Aorta (tissue), 5 donors: Measurements from ENCODE around the gene WDPCP. TPM values are rescaled to one million over a fixed set of nuclear protein-coding genes. Genes with fewer than 3 reads are reported as not detected.

Experiments
- ATAC-seq: fragments of 200-7000 bp; cut with Tn5 transposase; one replicate; pipeline ENCODE4 v1.9.1; 2022; ENCODE audit warnings: moderate library complexity; ENCODE audit not compliant: low FRiP score
- DNase-seq, 2 donors: peaks; one replicate each; pipeline ENCODE4 v3.0.0-alpha.2; 2020
- H3K27ac ChIP-seq, 2 donors: one replicate each; pipeline ENCODE4 v1.5.1; 2013; ENCODE audit warnings: low read length in 2 of 2, mild to moderate bottlenecking in 2 of 2, moderate library complexity in 2 of 2, control low read depth in 1 of 2, inconsistent platforms in 1 of 2, low read depth in 1 of 2
- H3K27me3 ChIP-seq, 2 donors: one replicate each; pipeline ENCODE4 v1.6.1; 2013; ENCODE audit warnings: control low read depth in 1 of 2, low read length in 1 of 2, mild to moderate bottlenecking in 1 of 2, moderate library complexity in 1 of 2; ENCODE audit not compliant: insufficient read depth in 2 of 2, control insufficient read depth in 1 of 2
- H3K36me3 ChIP-seq, 2 donors: one replicate each; pipeline ENCODE4 v1.6.1; 2013; ENCODE audit warnings: control low read depth in 1 of 2, low read length in 1 of 2, mild to moderate bottlenecking in 1 of 2; ENCODE audit not compliant: insufficient read depth in 2 of 2, control insufficient read depth in 1 of 2
- H3K4me1 ChIP-seq, 2 donors: one replicate each; pipeline ENCODE4 v1.6.1; 2013; ENCODE audit warnings: low read length in 2 of 2, control low read depth in 1 of 2, mild to moderate bottlenecking in 1 of 2, moderate library complexity in 1 of 2; ENCODE audit not compliant: insufficient read depth in 2 of 2, control insufficient read depth in 1 of 2
- H3K4me3 ChIP-seq, 2 donors: one replicate each; pipeline ENCODE4 v1.5.1; 2013; ENCODE audit warnings: low read length in 2 of 2, control low read depth in 1 of 2, mild to moderate bottlenecking in 1 of 2
- H3K9me3 ChIP-seq: one replicate; pipeline ENCODE4 v1.6.1; 2013; ENCODE audit warnings: mild to moderate bottlenecking, low read length; ENCODE audit not compliant: control insufficient read depth
- WGBS, 2 donors: extraction: QIAGEN DNeasy Blood & Tissue Kit; methylation state at CpG; one replicate each; pipeline ENCODE4 v1.1.7; 2013; 5-methylcytosine and 5-hydroxymethylcytosine counted together
- intact Hi-C, 2 donors: fragments of 100-400 bp; cut with DNase I; formaldehyde crosslinking; loops; one replicate each; pipeline versions ENCODE4 v1.14.2 to v1.15.0; 2022
- polyA plus RNA-seq, 2 donors: library from polyadenylated mRNA; stranded (reverse); fragments of 200-250 nt; gene quantifications; one replicate each; pipeline ENCODE4 v1.2.3, GENCODE V29; 2013
- total RNA-seq, 2 donors: library from RNA; stranded (reverse); fragmentation: NEBNext Ultra II Directional; extraction: Animal tissue kit (Norgen Biotek cat#: 25700); gene quantifications; one replicate each; pipeline ENCODE4 v1.2.1, GENCODE V29; 2021
- donor health status: healthy with polysubstance abuse.
- donor health status: Bipolar disorder and iron deficiency.
- donor health status: DM: no; HTN: no; CAD: no.
- donor health status: DM: no; HTN: no; CAD: no.
- donor health status: DM: yes; HTN: yes; CAD: no.

The WDPCP gene
- total and polyA plus RNA-seq, 4 donors = 2.9 to 20.8 (median 15.3) TPM

DNA sequence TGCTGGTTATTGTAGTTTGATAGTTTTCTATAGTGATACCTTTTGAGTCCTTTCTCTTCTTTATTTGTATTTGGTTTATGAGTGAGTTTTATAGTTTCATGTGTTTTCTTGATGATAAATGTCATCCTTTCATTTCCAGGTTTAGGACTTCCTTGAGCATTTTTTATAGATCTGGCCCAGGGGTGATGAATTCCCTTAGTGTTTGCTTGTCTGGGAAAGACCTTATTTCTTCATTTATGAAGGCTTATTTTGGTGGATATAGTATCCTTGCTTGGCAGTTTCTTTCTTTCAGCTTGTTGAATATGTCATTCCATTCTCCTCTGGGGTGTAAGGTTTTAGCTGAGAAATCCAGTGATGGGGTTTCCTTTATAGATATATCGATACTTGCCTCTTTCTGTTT lies 483.8 kb downstream of the WDPCP start:
- H3K4me3 ChIP-seq = no peak overlapping the region
- no peaks in the 10 kb centered on the region for H3K36me3 ChIP-seq
- no peak overlapping the region for H3K27ac ChIP-seq
- WGBS, 2 donors = 95 to 97% methylated on average over 1 of the region's 1 CpG
- intact Hi-C loops = no loop called here
- peaks cover 12% of the 10 kb centered on the region for H3K9me3 ChIP-seq
- no peaks in the 10 kb centered on the region for H3K27me3 ChIP-seq
- H3K4me1 ChIP-seq = no peaks in the 10 kb centered on the region
- DNase-seq = no peak
- no peak for ATAC-seq

DNA sequence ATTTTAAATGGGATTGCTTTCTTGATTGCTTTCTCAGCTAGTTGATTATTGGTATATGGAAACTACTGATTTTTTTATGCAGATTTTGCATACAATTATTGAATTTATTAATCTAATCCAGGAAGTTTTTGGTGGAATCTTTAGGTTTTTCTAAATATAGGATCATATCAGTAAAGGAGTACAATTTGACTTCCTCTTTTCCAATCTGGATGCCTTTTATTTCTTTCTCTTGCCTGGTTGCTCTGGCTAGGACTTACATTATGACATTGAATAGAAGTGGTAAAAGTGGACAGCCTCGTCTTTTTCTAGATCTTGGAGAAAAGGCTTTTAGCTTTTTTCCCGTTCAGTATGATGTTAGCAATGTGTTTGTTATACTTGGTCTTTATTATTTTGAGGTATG lies 486.3 kb downstream of the WDPCP start:
- peaks cover 12% of the 10 kb centered on the region for H3K9me3 ChIP-seq
- intact Hi-C loops = no loop called here
- no peak overlapping the region for H3K4me3 ChIP-seq
- no peaks in the 10 kb centered on the region for H3K4me1 ChIP-seq
- DNase-seq (no peak), ATAC-seq (no peak)
- H3K36me3 ChIP-seq = no peaks in the 10 kb centered on the region
- H3K27ac ChIP-seq = no peak overlapping the region
- no peaks in the 10 kb centered on the region for H3K27me3 ChIP-seq
- 84 to 88% methylated on average over 2 of the region's 2 CpGs for WGBS, 2 donors

DNA sequence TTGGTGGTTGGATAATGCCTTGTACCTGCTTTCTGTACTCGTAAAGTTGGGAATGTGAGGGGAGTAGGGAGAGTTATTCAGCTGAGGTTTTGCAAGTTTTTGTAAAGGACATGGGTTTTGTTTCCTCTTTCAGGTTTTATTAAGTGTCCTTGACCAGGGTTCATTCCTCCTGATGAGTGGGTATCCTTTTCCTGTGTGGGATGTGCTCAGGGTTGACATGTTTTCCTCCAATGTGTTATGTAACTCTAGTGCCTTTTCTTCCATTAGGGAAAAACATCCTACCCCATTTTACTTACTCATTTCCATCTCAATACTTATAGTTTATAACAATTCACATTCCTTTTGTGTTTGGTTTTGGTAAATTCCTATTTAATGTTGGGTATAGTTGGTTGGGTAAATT lies 489.2 kb downstream of the WDPCP start:
- no peaks in the 10 kb centered on the region for H3K36me3 ChIP-seq
- no peak for ATAC-seq
- intact Hi-C loops = no loop called here
- no peak overlapping the region for H3K4me3 ChIP-seq
- peaks cover 4% of the 10 kb centered on the region for H3K9me3 ChIP-seq
- WGBS, 2 donors = 85 to 86% methylated on average over 1 of the region's 1 CpG
- DNase-seq = no peak
- H3K27me3 ChIP-seq = no peaks in the 10 kb centered on the region
- H3K27ac ChIP-seq = no peak overlapping the region
- no peaks in the 10 kb centered on the region for H3K4me1 ChIP-seq

GRCh38 chr2:63096491-63096890 lies 491.8 kb downstream of the WDPCP start:
- intact Hi-C loops = no loop called here
- DNase-seq (no peak), ATAC-seq (no peak)
- H3K4me1 ChIP-seq = no peaks in the 10 kb centered on the region
- H3K36me3 ChIP-seq = no peaks in the 10 kb centered on the region
- 8 to 15% methylated on average over 1 of the region's 1 CpG for WGBS, 2 donors
- H3K9me3 ChIP-seq = peaks cover 2% of the 10 kb centered on the region
- H3K27ac ChIP-seq = no peak overlapping the region
- H3K27me3 ChIP-seq = no peaks in the 10 kb centered on the region
- no peak overlapping the region for H3K4me3 ChIP-seq

DNA sequence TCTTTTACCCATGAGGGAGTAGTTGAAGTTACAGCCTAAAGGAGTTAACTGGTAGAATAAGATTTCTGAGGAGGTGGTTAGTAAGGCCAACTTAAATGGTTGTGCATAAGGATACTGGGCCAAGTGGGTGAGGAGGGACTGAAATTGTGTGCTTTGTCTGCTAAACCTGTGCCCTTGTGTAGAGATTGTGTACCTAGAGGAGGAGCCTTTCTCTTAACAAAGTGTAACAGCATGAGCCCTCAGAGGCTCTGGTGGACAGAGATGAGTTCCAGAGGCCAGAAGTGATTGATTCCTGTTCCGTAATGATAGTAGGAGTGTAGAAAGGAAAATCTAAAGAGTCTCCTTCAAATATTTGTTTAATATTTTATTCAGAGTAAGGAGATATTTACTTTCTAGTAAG lies 494.8 kb downstream of the WDPCP start:
- Histone ChIP-seq H3K27ac (no peak overlapping the region), H3K27me3 (no peaks in the 10 kb centered on the region), H3K4me1 (no peaks in the 10 kb centered on the region), H3K4me3 (no peak overlapping the region), H3K36me3 (no peaks in the 10 kb centered on the region), H3K9me3 (peaks cover 2% of the 10 kb centered on the region)
- DNase-seq (no peak), ATAC-seq (no peak)
- intact Hi-C loops = no loop called here
- 74 to 90% methylated on average over 1 of the region's 1 CpG for WGBS, 2 donors

- Histone ChIP-seq H3K4me3 (no peak overlapping the region), H3K36me3 (no peaks in the 10 kb centered on the region), H3K9me3 (peaks cover 2% of the 10 kb centered on the region), H3K27me3 (no peaks in the 10 kb centered on the region), H3K4me1 (no peaks in the 10 kb centered on the region), H3K27ac (no peak overlapping the region)
- 0 to 2% methylated on average over 1 of the region's 1 CpG for WGBS, 2 donors
- ATAC-seq (no peak), DNase-seq (no peak)
- intact Hi-C loops = no loop called here
Observed at GRCh38 chr2:63092857-63093256, 495.4 kb downstream of the WDPCP start.

DNA sequence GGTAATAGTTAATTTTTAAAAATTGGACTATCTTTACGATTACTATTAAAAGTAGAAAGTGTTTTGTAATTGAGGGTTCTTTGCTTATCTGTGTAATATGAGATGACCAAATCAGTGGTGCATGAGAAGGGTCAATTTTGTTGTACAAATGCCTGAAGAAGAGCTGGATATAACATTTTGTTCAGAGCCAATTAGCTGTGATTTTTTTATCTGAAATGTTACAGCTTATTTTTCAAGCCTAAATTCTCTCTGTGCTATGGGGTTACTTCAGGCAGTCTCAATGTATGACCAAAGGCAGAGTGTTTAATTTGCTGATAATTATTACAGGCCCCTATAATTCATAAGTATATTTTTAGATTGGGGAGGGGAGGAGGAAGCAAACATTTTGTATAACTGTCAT lies 495.9 kb downstream of the WDPCP start:
- Histone ChIP-seq H3K27me3 (no peaks in the 10 kb centered on the region), H3K4me3 (no peak overlapping the region), H3K9me3 (no peaks in the 10 kb centered on the region), H3K4me1 (no peaks in the 10 kb centered on the region), H3K36me3 (no peaks in the 10 kb centered on the region), H3K27ac (no peak overlapping the region)
- WGBS, 2 donors = 91 to 93% methylated on average over 1 of the region's 1 CpG
- intact Hi-C loops = no loop called here
- no peak for DNase-seq
- ATAC-seq = no peak

GRCh38 chr2:63086687-63087086 lies 501.6 kb downstream of the WDPCP start:
- Histone ChIP-seq H3K27me3 (no peaks in the 10 kb centered on the region), H3K27ac (no peak overlapping the region), H3K9me3 (no peaks in the 10 kb centered on the region), H3K36me3 (no peaks in the 10 kb centered on the region), H3K4me3 (no peak overlapping the region), H3K4me1 (no peaks in the 10 kb centered on the region)
- DNase-seq = no peak
- 32 to 38% methylated on average over 1 of the region's 1 CpG for WGBS, 2 donors
- intact Hi-C loops = no loop called here
- ATAC-seq = no peak

- H3K36me3 ChIP-seq = no peaks in the 10 kb centered on the region
- H3K27me3 ChIP-seq = peaks cover 0 to 2% of the 10 kb centered on the region in 2 donors
- no peaks in the 10 kb centered on the region for H3K9me3 ChIP-seq
- no peak for ATAC-seq
- intact Hi-C loops = no loop called here
- no peak overlapping the region for H3K4me3 ChIP-seq
- no peak overlapping the region for H3K27ac ChIP-seq
- WGBS, 2 donors = 76 to 83% methylated on average over 4 of the region's 4 CpGs
- no peak for DNase-seq
- no peaks in the 10 kb centered on the region for H3K4me1 ChIP-seq
Observed at GRCh38 chr2:63081404-63081803, 506.9 kb downstream of the WDPCP start.
